ENCODE data around the gene PUSL1.

Gene PUSL1

GRCh38 chr1:1325288-1326074, 17.1 kb downstream of the PUSL1 start:
- DNase-seq (ENCODE audit: low read depth), result no peak

- DNase-seq (ENCODE audit: low read depth), result no peak
Observed at GRCh38 chr1:1326075-1326605, 17.7 kb downstream of the PUSL1 start.

- no peak for DNase-seq (ENCODE audit: low read depth)
Observed at GRCh38 chr1:1327291-1327690, 18.9 kb downstream of the PUSL1 start.

- no peak for DNase-seq (ENCODE audit: low read depth)
Observed at GRCh38 chr1:1328254-1328653, 19.9 kb downstream of the PUSL1 start.

- no peak for DNase-seq (ENCODE audit: low read depth)
Observed at GRCh38 chr1:1329304-1330210, 21.2 kb downstream of the PUSL1 start.

- DNase-seq (ENCODE audit: low read depth), result no peak
Observed at GRCh38 chr1:1330366-1331067, 22.1 kb downstream of the PUSL1 start.

GRCh38 chr1:1331068-1331965, 22.9 kb downstream of the PUSL1 start, which contains the start of gene TAS1R3:
TAS1R3 (plus strand) TSS chr1:1331280; CDS start chr1:1331346, 66 bp downstream.
- no peak for DNase-seq (ENCODE audit: low read depth)

GRCh38 chr1:1332031-1332755, 23.8 kb downstream of the PUSL1 start:
- no peak for DNase-seq (ENCODE audit: low read depth)

- no peak for DNase-seq (ENCODE audit: low read depth)
Observed at GRCh38 chr1:1332774-1333480, 24.5 kb downstream of the PUSL1 start.

- no peak for DNase-seq (ENCODE audit: low read depth)
Observed at GRCh38 chr1:1333551-1334241, 25.3 kb downstream of the PUSL1 start.

- no peak for DNase-seq (ENCODE audit: low read depth)
Observed at GRCh38 chr1:1334835-1335234, 26.4 kb downstream of the PUSL1 start.

- DNase-seq (ENCODE audit: low read depth), result no peak
Observed at GRCh38 chr1:1335283-1335682, 26.9 kb downstream of the PUSL1 start.

- no peak for DNase-seq (ENCODE audit: low read depth)
Observed at GRCh38 chr1:1335792-1336248, 27.4 kb downstream of the PUSL1 start.

- DNase-seq (ENCODE audit: low read depth), result no peak
Observed at GRCh38 chr1:1336446-1336845, 28.0 kb downstream of the PUSL1 start.

- DNase-seq (ENCODE audit: low read depth), result no peak
Observed at GRCh38 chr1:1336931-1337792, 28.8 kb downstream of the PUSL1 start.

- DNase-seq (ENCODE audit: low read depth), result no peak
Observed at GRCh38 chr1:1337793-1338147, 29.4 kb downstream of the PUSL1 start.

- DNase-seq (ENCODE audit: low read depth), result no peak
Observed at GRCh38 chr1:1338278-1338677, 29.9 kb downstream of the PUSL1 start.

GRCh38 chr1:1340185-1340584, 31.8 kb downstream of the PUSL1 start:
- no peak for DNase-seq (ENCODE audit: low read depth)

Measured in stimulated activated CD8-positive, alpha-beta memory T cell treated with anti-CD3 and anti-CD28 coated beads, Interleukin-12 subunit alpha, Interleukin-12 subunit beta, amount 100 ng/mL, for 4 hours (primary cell).